Measurements from ENCODE around the gene C2orf72.
"Not testable (repeated sequence)": the region's sequence is repeated elsewhere in the genome, so short reads cannot be mapped to it uniquely, and the experiment has no call there.

Gene C2orf72

DNA sequence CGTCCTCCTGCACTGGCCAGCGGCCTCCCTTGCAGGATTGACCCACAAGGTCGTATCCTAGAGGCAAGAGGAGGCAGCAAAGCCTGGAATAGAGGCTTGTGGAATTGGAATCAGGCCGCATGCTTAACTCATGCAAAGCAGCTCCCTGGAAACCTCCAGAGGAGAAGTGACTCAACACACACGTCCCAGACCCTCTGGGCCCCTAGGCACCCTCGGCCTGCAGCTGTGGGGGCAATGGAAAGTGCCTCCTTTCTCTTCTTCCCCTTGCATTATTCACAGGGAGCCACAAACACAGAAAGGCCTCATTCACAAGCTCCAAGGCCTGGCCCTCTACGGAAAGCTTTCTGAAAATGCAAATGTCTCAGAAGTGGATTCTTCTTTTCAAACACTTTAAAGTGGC, 21.8 kb upstream of the C2orf72 start:
- H3K36me3 ChIP-seq (ENCODE audit: control insufficient read depth in 2 of 2, insufficient read depth in 2 of 2, low read length in 2 of 2) = no peaks in the 10 kb centered on the region
- H3K4me1 ChIP-seq (ENCODE audit: control insufficient read depth, insufficient read depth, low read length) = no peaks in the 10 kb centered on the region
- H3K27me3 ChIP-seq (ENCODE audit: control insufficient read depth in 1 of 2, insufficient read depth in 2 of 2, low read length in 2 of 2) = peaks cover 0 to 10% of the 10 kb centered on the region in 2 donors
- no peak overlapping the region for H3K27ac ChIP-seq (ENCODE audit: low read length)
- H3K4me3 ChIP-seq (ENCODE audit: low read length in 2 of 2) = no peak overlapping the region
- H3K9ac ChIP-seq (ENCODE audit: low read length in 2 of 2) = no peak overlapping the region
- no peaks in the 10 kb centered on the region for H3K9me3 ChIP-seq (ENCODE audit: control insufficient read depth in 2 of 2, low read length in 2 of 2)

DNA sequence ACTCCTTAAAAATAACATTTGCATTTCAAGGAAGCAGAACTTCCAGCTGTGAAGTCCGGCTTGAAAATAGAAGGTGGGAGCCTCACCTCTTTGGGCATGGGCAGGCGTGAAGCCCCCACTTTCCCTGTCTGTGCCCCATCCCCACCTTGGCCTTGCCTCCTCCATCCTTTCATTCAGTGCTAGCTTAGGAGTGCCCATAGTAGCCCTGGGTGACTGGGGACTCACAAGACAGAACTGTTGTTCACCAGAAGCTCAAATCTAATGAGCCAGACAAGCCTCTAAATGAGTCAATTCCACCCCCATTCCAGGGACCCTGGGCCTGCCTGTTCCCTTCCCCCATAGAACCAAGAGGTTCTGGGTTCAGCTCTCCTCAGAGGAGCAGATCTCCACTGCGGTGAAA, 21.4 kb upstream of the C2orf72 start:
- H3K27ac ChIP-seq (ENCODE audit: low read length) = no peak overlapping the region
- H3K4me3 ChIP-seq (ENCODE audit: low read length in 2 of 2) = no peak overlapping the region
- peaks cover 0 to 10% of the 10 kb centered on the region in 2 donors for H3K27me3 ChIP-seq (ENCODE audit: control insufficient read depth in 1 of 2, insufficient read depth in 2 of 2, low read length in 2 of 2)
- no peak overlapping the region for H3K9ac ChIP-seq (ENCODE audit: low read length in 2 of 2)
- no peaks in the 10 kb centered on the region for H3K9me3 ChIP-seq (ENCODE audit: control insufficient read depth in 2 of 2, low read length in 2 of 2)
- H3K4me1 ChIP-seq (ENCODE audit: control insufficient read depth, insufficient read depth, low read length) = no peaks in the 10 kb centered on the region
- H3K36me3 ChIP-seq (ENCODE audit: control insufficient read depth in 2 of 2, insufficient read depth in 2 of 2, low read length in 2 of 2) = no peaks in the 10 kb centered on the region

GRCh38 chr2:231016566-231017230, 20.6 kb upstream of the C2orf72 start:
- Histone ChIP-seq H3K4me1 (ENCODE audit: control insufficient read depth, insufficient read depth, low read length) (no peaks in the 10 kb centered on the region), H3K9me3 (ENCODE audit: control insufficient read depth in 2 of 2, low read length in 2 of 2) (no peaks in the 10 kb centered on the region), H3K27ac (ENCODE audit: low read length) (no peak overlapping the region), H3K27me3 (ENCODE audit: control insufficient read depth in 1 of 2, insufficient read depth in 2 of 2, low read length in 2 of 2) (peaks cover 0 to 9% of the 10 kb centered on the region in 2 donors), H3K9ac (ENCODE audit: low read length in 2 of 2) (no peak overlapping the region), H3K4me3 (ENCODE audit: low read length in 2 of 2) (no peak overlapping the region), H3K36me3 (ENCODE audit: control insufficient read depth in 2 of 2, insufficient read depth in 2 of 2, low read length in 2 of 2) (no peaks in the 10 kb centered on the region)

DNA sequence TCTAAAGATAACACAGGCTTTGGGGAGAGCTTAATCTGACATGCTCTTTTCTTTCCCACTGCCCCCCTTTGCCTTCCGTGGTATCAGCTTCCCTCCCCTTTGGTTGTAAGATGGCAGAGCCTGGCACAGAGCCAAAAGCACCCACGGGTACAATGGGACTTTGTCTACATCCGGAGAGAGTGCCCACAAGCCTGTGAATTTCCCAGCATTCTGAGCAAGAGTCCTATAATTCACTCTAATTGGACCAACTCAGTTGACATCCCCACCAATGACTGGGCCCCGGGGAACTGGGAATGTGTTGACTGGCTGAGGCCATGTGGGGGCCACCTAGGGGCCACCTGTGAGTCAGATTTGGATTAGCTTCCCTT, 20.1 kb upstream of the C2orf72 start:
- Histone ChIP-seq H3K9ac (ENCODE audit: low read length in 2 of 2) (no peak overlapping the region), H3K4me3 (ENCODE audit: low read length in 2 of 2) (no peak overlapping the region), H3K36me3 (ENCODE audit: control insufficient read depth in 2 of 2, insufficient read depth in 2 of 2, low read length in 2 of 2) (no peaks in the 10 kb centered on the region), H3K27me3 (ENCODE audit: control insufficient read depth in 1 of 2, insufficient read depth in 2 of 2, low read length in 2 of 2) (peaks cover 0 to 5% of the 10 kb centered on the region in 2 donors), H3K27ac (ENCODE audit: low read length) (no peak overlapping the region), H3K4me1 (ENCODE audit: control insufficient read depth, insufficient read depth, low read length) (no peaks in the 10 kb centered on the region), H3K9me3 (ENCODE audit: control insufficient read depth in 2 of 2, low read length in 2 of 2) (no peaks in the 10 kb centered on the region)

DNA sequence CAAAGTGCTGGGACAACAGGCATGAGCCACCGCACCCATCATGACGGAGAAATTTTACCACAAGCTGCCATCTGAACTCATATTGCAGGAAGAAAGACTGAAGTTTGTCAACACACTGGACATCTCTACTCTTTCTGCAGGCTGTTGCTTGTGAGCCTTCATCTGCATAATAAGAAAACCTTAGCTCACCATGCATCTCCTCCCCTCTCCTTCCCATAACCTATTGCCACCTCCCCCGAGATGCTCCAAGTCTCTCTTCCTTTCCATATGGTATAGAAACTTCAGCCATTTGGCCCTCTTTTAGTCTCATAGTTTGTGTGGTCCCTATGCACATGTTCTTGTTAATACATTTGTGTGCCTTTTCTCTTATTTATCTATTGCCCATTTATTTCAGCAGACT, 19.1 kb upstream of the C2orf72 start:
- peaks cover 0 to 2% of the 10 kb centered on the region in 2 donors for H3K27me3 ChIP-seq (ENCODE audit: control insufficient read depth in 1 of 2, insufficient read depth in 2 of 2, low read length in 2 of 2)
- H3K9me3 ChIP-seq (ENCODE audit: control insufficient read depth in 2 of 2, low read length in 2 of 2) = no peaks in the 10 kb centered on the region
- H3K36me3 ChIP-seq (ENCODE audit: control insufficient read depth in 2 of 2, insufficient read depth in 2 of 2, low read length in 2 of 2) = no peaks in the 10 kb centered on the region
- no peak overlapping the region for H3K27ac ChIP-seq (ENCODE audit: low read length)
- no peak overlapping the region for H3K9ac ChIP-seq (ENCODE audit: low read length in 2 of 2)
- no peak overlapping the region for H3K4me3 ChIP-seq (ENCODE audit: low read length in 2 of 2)
- H3K4me1 ChIP-seq (ENCODE audit: control insufficient read depth, insufficient read depth, low read length) = no peaks in the 10 kb centered on the region

GRCh38 chr2:231025059-231025458, 12.3 kb upstream of the C2orf72 start:
- not testable (repeated sequence) for H3K9me3 ChIP-seq (ENCODE audit: control insufficient read depth in 2 of 2, low read length in 2 of 2); H3K4me3 ChIP-seq (ENCODE audit: low read length in 2 of 2); H3K27me3 ChIP-seq (ENCODE audit: control insufficient read depth in 1 of 2, insufficient read depth in 2 of 2, low read length in 2 of 2); H3K4me1 ChIP-seq (ENCODE audit: control insufficient read depth, insufficient read depth, low read length); H3K9ac ChIP-seq (ENCODE audit: low read length in 2 of 2); H3K36me3 ChIP-seq (ENCODE audit: control insufficient read depth in 2 of 2, insufficient read depth in 2 of 2, low read length in 2 of 2); H3K27ac ChIP-seq (ENCODE audit: low read length)

DNA sequence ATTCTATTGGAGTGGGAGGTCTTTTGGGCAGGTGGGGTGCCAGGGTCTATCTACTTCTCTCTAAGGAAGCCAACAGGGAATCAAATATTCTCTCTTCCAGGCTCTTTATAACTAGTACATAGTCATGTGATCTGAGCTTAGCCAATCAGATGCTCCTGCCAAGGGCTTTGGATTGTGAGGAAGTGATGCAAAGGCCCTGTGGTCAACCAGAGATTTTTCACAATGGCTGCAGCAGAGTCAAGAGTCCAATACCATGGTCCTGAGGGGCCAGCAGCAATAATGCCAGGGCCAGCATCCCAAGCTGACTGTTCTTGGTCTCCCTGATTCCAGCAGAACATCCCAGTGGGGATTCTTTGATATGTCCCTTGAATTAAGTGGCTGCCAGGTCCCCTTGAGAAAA, 8.4 kb upstream of the C2orf72 start:
- H3K4me1 ChIP-seq (ENCODE audit: control insufficient read depth, insufficient read depth, low read length) = no peaks in the 10 kb centered on the region
- no peaks in the 10 kb centered on the region for H3K36me3 ChIP-seq (ENCODE audit: control insufficient read depth in 2 of 2, insufficient read depth in 2 of 2, low read length in 2 of 2)
- no peaks in the 10 kb centered on the region for H3K9me3 ChIP-seq (ENCODE audit: control insufficient read depth in 2 of 2, low read length in 2 of 2)
- H3K27me3 ChIP-seq (ENCODE audit: control insufficient read depth in 1 of 2, insufficient read depth in 2 of 2, low read length in 2 of 2) = peaks cover 3 to 13% of the 10 kb centered on the region in 2 donors
- H3K9ac ChIP-seq (ENCODE audit: low read length in 2 of 2) = no peak overlapping the region
- H3K4me3 ChIP-seq (ENCODE audit: low read length in 2 of 2) = no peak overlapping the region
- H3K27ac ChIP-seq (ENCODE audit: low read length) = no peak overlapping the region

DNA sequence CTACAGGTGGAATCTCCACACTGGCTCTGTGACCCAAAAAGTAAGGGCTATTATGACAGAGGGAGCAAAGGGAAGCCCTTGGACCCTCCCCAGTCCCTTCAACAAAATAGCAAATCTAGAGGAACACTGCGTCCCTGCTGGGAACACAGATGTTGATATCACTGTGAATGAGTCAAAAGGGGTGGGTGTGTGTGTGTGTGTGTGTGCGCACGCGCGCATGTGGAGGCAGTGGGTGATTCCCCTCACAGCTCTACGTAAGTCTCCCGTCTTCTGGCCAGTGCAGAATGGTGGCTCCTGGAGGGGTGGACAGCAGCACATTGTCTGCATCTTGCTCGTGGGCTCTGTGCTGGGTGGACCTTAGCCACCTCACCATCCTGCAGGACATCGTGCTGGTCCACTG, 7.8 kb upstream of the C2orf72 start:
- Histone ChIP-seq H3K9ac (ENCODE audit: low read length in 2 of 2) (no peak overlapping the region), H3K9me3 (ENCODE audit: control insufficient read depth in 2 of 2, low read length in 2 of 2) (no peaks in the 10 kb centered on the region), H3K4me1 (ENCODE audit: control insufficient read depth, insufficient read depth, low read length) (no peaks in the 10 kb centered on the region), H3K4me3 (ENCODE audit: low read length in 2 of 2) (no peak overlapping the region), H3K36me3 (ENCODE audit: control insufficient read depth in 2 of 2, insufficient read depth in 2 of 2, low read length in 2 of 2) (no peaks in the 10 kb centered on the region), H3K27ac (ENCODE audit: low read length) (no peak overlapping the region), H3K27me3 (ENCODE audit: control insufficient read depth in 1 of 2, insufficient read depth in 2 of 2, low read length in 2 of 2) (peaks cover 3 to 13% of the 10 kb centered on the region in 2 donors)

GRCh38 chr2:231030725-231031124, 6.6 kb upstream of the C2orf72 start:
- Histone ChIP-seq H3K9ac (ENCODE audit: low read length in 2 of 2) (no peak overlapping the region), H3K27me3 (ENCODE audit: control insufficient read depth in 1 of 2, insufficient read depth in 2 of 2, low read length in 2 of 2) (peaks cover 7 to 13% of the 10 kb centered on the region in 2 donors)

DNA sequence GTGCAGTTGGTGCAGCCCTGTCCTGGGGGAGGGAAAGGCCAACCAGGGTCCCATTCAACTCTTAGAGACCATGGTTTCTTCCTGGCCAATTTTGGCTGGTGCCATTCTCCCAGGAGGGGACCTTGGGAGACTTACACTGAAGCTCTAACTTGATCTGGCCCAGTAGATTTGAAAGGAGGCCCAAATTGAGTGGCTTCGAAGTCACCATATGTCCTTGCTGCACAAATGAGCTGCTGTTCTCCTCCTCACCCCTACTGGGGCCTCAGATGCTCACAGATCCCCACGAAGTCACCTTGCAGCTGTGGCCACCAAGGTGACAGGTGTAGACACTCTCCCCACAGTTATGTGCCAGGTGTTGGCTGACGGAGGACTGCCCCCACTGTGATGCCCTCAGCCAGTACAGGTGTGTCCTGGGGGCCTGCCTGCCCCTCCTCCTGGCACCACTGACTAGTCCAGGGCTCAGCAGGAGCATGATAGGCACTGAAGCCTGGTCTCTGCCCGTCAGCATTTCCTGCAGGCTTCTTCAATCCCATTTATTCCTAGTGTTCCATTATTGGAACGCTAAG, 4.7 kb upstream of the C2orf72 start:
- Histone ChIP-seq H3K4me3 (ENCODE audit: low read length in 2 of 2) (no peak overlapping the region), H3K27ac (ENCODE audit: low read length) (no peak overlapping the region), H3K9ac (ENCODE audit: low read length in 2 of 2) (no peak overlapping the region), H3K9me3 (ENCODE audit: control insufficient read depth in 2 of 2, low read length in 2 of 2) (no peaks in the 10 kb centered on the region), H3K36me3 (ENCODE audit: control insufficient read depth in 2 of 2, insufficient read depth in 2 of 2, low read length in 2 of 2) (no peaks in the 10 kb centered on the region), H3K27me3 (ENCODE audit: control insufficient read depth in 1 of 2, insufficient read depth in 2 of 2, low read length in 2 of 2) (peaks cover 20 to 25% of the 10 kb centered on the region in 2 donors), H3K4me1 (ENCODE audit: control insufficient read depth, insufficient read depth, low read length) (no peaks in the 10 kb centered on the region)

More at GRCh38 chr2:231030725-231031124, 6.6 kb upstream of the C2orf72 start:
- H3K4me3 ChIP-seq (ENCODE audit: low read length in 2 of 2) = no peak overlapping the region
- no peak overlapping the region for H3K27ac ChIP-seq (ENCODE audit: low read length)
- H3K9me3 ChIP-seq (ENCODE audit: control insufficient read depth in 2 of 2, low read length in 2 of 2) = no peaks in the 10 kb centered on the region
- H3K4me1 ChIP-seq (ENCODE audit: control insufficient read depth, insufficient read depth, low read length) = no peaks in the 10 kb centered on the region
- no peaks in the 10 kb centered on the region for H3K36me3 ChIP-seq (ENCODE audit: control insufficient read depth in 2 of 2, insufficient read depth in 2 of 2, low read length in 2 of 2)
